Stomach (tissue), 4 donors: ENCODE measurements around the gene NEK7.

ENCODE experiments used
- EP300 ChIP-seq: sonication (generic); formaldehyde crosslinking; IDR thresholded peaks from one replicate; pipeline ENCODE4 v1.6.1; 2017; ENCODE audit warnings: antibody characterized with exemption
- TF ChIP-seq, protein P1 (sequence below), 7 experiments: fragments of 450-650 bp in 4 of 7; fragments of 200-600 bp in 3 of 7; sonication (generic) in 3 of 7; IDR thresholded peaks; one replicate each; pipeline ENCODE4 v1.5.1; 2016 to 2019; ENCODE audit warnings: antibody characterized with exemption in 7 of 7, control low read depth in 2 of 7, mild to moderate bottlenecking in 1 of 7

DNA sequence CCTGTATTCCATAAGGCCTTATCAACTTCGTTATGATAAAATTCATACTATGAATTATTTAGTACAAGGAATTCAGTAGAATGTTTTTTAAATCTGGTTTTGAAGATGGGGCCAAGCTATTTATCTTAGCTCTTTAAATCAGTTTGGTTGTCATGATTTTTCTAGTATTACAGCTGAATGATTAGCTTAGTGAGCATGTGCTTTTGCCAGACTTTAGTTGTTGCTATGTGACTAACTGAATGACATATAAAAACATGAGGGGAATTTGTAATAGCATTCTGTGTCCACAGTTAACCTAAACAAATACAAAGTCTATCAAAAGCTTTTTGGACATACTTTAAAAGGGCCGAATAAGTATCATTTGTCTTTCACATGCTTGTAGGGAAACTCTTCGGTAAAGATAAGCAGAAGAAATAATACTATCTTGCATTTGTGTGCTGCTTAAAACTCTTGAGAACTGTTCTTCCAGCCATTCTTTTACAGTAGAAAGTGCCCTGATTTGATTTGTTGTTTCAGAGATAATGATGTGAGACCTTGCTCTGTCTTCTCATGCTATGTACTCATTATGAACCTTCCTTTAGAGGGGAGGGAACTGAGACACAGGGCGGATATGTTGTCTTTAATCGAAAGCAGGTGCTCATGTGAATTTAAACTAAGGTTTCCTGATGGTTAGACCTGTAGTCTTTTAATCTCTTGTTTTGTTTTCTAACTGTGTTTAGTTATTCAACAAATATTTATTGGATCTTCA, 18.8 kb downstream of the NEK7 start:
- TF ChIP-seq, protein P1, sequence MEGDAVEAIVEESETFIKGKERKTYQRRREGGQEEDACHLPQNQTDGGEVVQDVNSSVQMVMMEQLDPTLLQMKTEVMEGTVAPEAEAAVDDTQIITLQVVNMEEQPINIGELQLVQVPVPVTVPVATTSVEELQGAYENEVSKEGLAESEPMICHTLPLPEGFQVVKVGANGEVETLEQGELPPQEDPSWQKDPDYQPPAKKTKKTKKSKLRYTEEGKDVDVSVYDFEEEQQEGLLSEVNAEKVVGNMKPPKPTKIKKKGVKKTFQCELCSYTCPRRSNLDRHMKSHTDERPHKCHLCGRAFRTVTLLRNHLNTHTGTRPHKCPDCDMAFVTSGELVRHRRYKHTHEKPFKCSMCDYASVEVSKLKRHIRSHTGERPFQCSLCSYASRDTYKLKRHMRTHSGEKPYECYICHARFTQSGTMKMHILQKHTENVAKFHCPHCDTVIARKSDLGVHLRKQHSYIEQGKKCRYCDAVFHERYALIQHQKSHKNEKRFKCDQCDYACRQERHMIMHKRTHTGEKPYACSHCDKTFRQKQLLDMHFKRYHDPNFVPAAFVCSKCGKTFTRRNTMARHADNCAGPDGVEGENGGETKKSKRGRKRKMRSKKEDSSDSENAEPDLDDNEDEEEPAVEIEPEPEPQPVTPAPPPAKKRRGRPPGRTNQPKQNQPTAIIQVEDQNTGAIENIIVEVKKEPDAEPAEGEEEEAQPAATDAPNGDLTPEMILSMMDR (IDR thresholded peaks at IDR 0.05): no peak
- TF ChIP-seq EP300: no peak
